ENCODE data around the gene NFILZ. TPM values are rescaled to one million over a fixed set of nuclear protein-coding genes. Genes with fewer than 3 reads are reported as not detected.

NFILZ gene
- total and polyA plus RNA-seq, 4 donors, result not detected

DNA sequence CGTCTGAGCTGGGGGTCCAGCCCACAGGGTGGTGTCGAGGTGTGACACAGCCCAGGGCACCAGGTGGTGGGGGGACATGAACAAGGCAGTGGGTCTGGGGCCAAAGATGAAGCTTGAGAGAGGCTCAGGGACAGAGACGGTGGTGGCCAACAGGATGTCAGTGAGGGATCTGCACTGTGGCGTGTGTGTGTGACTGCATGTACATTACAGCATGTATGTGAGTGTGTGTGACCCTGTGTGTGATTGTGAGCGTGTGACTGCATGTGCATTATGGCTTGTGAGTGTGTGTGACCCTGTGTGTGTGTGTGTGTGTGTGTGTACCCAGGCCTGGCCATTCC, 21.5 kb upstream of the NFILZ start:
- 50 to 51% methylated on average over 5 of the region's 5 CpGs for WGBS, 2 donors
- DNase-seq, result no peak
- H3K9me3 ChIP-seq (ENCODE audit: control insufficient read depth in 4 of 4, insufficient read depth in 3 of 4, low read length in 3 of 4), result peaks cover 0 to 11% (median under 1%) of the 10 kb centered on the region in 4 donors
- peaks cover 0 to 12% (median 3%) of the 10 kb centered on the region in 4 donors for H3K36me3 ChIP-seq (ENCODE audit: control insufficient read depth in 4 of 4, insufficient read depth in 4 of 4, low read length in 4 of 4)
- ATAC-seq (ENCODE audit: insufficient read depth, low FRiP score), result no peak
- H3K27ac ChIP-seq (ENCODE audit: low read depth in 1 of 2, low read length in 1 of 2), result peak overlapping the region in 1 of 2 donors; percentile 82
- peaks cover 3 to 18% (median 10%) of the 10 kb centered on the region in 5 donors for H3K4me1 ChIP-seq (ENCODE audit: control insufficient read depth in 5 of 5, insufficient read depth in 5 of 5, low read length in 5 of 5)
- H3K27me3 ChIP-seq (ENCODE audit: control insufficient read depth in 3 of 3, insufficient read depth in 3 of 3, low read length in 2 of 3), result no peaks in the 10 kb centered on the region
- no peak overlapping the region for H3K4me3 ChIP-seq
- peak overlapping the region; percentile 53 to 80 for H3K9ac ChIP-seq (ENCODE audit: insufficient read depth in 1 of 2, low read length in 2 of 2)
- no peak for TF ChIP-seq CTCF (IDR thresholded peaks at IDR 0.05; ENCODE audit: control extremely low read depth, extremely low read depth)

DNA sequence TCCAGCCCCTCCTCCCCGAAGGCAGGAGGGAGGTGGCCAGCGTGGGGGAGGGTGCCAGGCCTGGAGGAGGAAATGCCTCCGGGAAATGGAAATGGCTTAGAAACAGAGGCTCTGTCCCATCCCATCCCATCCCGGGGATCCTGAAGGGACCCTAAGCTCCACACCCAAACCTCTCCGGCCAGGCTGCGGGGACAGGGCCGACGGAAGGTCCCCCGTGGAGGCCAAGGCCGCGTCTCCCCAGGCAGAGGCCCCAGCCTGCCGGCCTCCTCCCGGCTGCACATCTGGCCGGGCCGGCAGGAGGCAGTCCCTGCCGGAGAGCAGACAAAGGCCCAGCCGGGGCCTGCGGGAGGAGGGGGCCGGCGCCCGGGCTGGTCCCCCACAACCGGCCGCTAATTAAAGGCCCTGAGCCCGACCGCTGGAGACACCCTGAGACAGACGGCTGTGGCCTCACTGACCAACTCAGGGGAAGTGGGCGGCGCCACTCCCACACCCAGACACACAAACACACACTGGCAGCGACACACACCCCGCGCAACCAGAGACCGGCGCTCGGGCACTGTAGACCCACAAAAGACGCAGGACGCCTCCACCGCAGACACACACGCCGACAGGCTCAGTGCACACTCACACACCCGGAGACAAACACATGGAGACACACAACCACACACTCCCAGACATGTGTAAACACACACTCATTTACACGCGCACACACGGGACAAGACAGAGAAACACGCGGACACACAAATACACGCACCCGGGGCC, 21.0 kb upstream of the NFILZ start:
- H3K9me3 ChIP-seq (ENCODE audit: control insufficient read depth in 4 of 4, insufficient read depth in 3 of 4, low read length in 3 of 4), result peaks cover 0 to 11% (median under 1%) of the 10 kb centered on the region in 4 donors
- ATAC-seq (ENCODE audit: insufficient read depth, low FRiP score) (no peak), DNase-seq (peak; percentile 71 to 81 (median 74))
- peaks cover 3 to 18% (median 10%) of the 10 kb centered on the region in 5 donors for H3K4me1 ChIP-seq (ENCODE audit: control insufficient read depth in 5 of 5, insufficient read depth in 5 of 5, low read length in 5 of 5)
- peak overlapping the region; percentile 82 for H3K4me3 ChIP-seq
- WGBS, 2 donors, result 2 to 4% methylated on average over 45 to 47 of the region's 47 CpGs
- peaks cover 0 to 11% (median 3%) of the 10 kb centered on the region in 4 donors for H3K36me3 ChIP-seq (ENCODE audit: control insufficient read depth in 4 of 4, insufficient read depth in 4 of 4, low read length in 4 of 4)
- no peak for TF ChIP-seq CTCF (IDR thresholded peaks at IDR 0.05; ENCODE audit: control extremely low read depth, extremely low read depth)
- peak overlapping the region; percentile 39 to 82 for H3K27ac ChIP-seq (ENCODE audit: low read depth in 1 of 2, low read length in 1 of 2)
- no peaks in the 10 kb centered on the region for H3K27me3 ChIP-seq (ENCODE audit: control insufficient read depth in 3 of 3, insufficient read depth in 3 of 3, low read length in 2 of 3)
- peak overlapping the region; percentile 80 to 91 for H3K9ac ChIP-seq (ENCODE audit: insufficient read depth in 1 of 2, low read length in 2 of 2)

- peak within 1 kb of the TSS; percentile 47 to 82 for H3K27ac ChIP-seq (ENCODE audit: low read depth in 1 of 2, low read length in 1 of 2)
- peaks cover 0 to 2% (median 0%) of the 10 kb centered on the region in 4 donors for H3K36me3 ChIP-seq (ENCODE audit: control insufficient read depth in 4 of 4, insufficient read depth in 4 of 4, low read length in 4 of 4)
- H3K27me3 ChIP-seq (ENCODE audit: control insufficient read depth in 3 of 3, insufficient read depth in 3 of 3, low read length in 2 of 3), result no peaks in the 10 kb centered on the region
- DNase-seq (peak; percentile 65 to 82 (median 70)), ATAC-seq (ENCODE audit: insufficient read depth, low FRiP score) (peak; percentile 10)
- H3K4me3 ChIP-seq, result peak within 1 kb of the TSS; percentile 82
- H3K9ac ChIP-seq (ENCODE audit: insufficient read depth in 1 of 2, low read length in 2 of 2), result peak within 1 kb of the TSS; percentile 80 to 91
- H3K4me1 ChIP-seq (ENCODE audit: control insufficient read depth in 5 of 5, insufficient read depth in 5 of 5, low read length in 5 of 5), result peaks cover 3 to 18% (median 10%) of the 10 kb centered on the region in 5 donors
- peaks cover 0 to 5% (median 0%) of the 10 kb centered on the region in 4 donors for H3K9me3 ChIP-seq (ENCODE audit: control insufficient read depth in 4 of 4, insufficient read depth in 3 of 4, low read length in 3 of 4)
- no peak for TF ChIP-seq CTCF (IDR thresholded peaks at IDR 0.05; ENCODE audit: control extremely low read depth, extremely low read depth)
- WGBS, 2 donors, result 1% methylated on average over 59 to 74 of the region's 74 CpGs
These were observed 20.1 kb upstream of the NFILZ start, which contains the start of gene ADAMTS10 for GRCh38 chr19:8610041-8610935. ADAMTS10 (minus strand) TSS chr19:8610715; CDS start chr19:8605710, 5,005 bp downstream.

All from lung (tissue), 12 donors.